Activated CD4-positive, alpha-beta T cell treated with anti-CD3 and anti-CD28 coated beads, Interleukin-2, amount 10 ng/mL, durations not matched to agents 7 days and 5 days (primary cell): ENCODE data around the gene KIF2C. TPM values are rescaled to one million over a fixed set of nuclear protein-coding genes. Genes with fewer than 3 reads are reported as not detected.
"Not testable (repeated sequence)": the region's sequence is repeated elsewhere in the genome, so short reads cannot be mapped to it uniquely, and the experiment has no call there.

Experiments used
- CTCF ChIA-PET: fragments of 350-600 bp; sonication (Branson Sonifier 250); formaldehyde crosslinking; loops from one replicate; lab custom pipeline; 2021; ENCODE audit warnings: antibody characterized with exemption; lab: Charles Lee
- POLR2A ChIA-PET: fragments of 350-600 bp; sonication (Branson Sonifier 250); formaldehyde crosslinking; loops from one replicate; lab custom pipeline; 2021; ENCODE audit warnings: antibody characterized with exemption; lab: Charles Lee
- DNase-seq: peaks from one replicate; pipeline ENCODE4 v3.0.0-alpha.2; 2020
- H3K27ac Mint-ChIP-seq: one replicate; pipeline ENCODE4 v1.8.0; 2021; ENCODE audit warnings: mild to moderate bottlenecking, moderate library complexity, mixed read lengths
- H3K27me3 Mint-ChIP-seq: one replicate; pipeline ENCODE4 v1.8.0; 2021; ENCODE audit warnings: mixed read lengths
- H3K36me3 Mint-ChIP-seq: one replicate; pipeline ENCODE4 v1.8.0; 2021; ENCODE audit warnings: low read depth, mixed read lengths
- H3K4me1 Mint-ChIP-seq: one replicate; pipeline ENCODE4 v1.8.0; 2021; ENCODE audit warnings: mixed read lengths
- H3K4me3 Mint-ChIP-seq: one replicate; pipeline ENCODE4 v1.8.0; 2021; ENCODE audit warnings: mild to moderate bottlenecking, moderate library complexity, mixed read lengths
- H3K9me3 Mint-ChIP-seq: one replicate; pipeline ENCODE4 v1.8.0; 2021; ENCODE audit warnings: mixed read lengths
- total RNA-seq, 2 experiments: library from RNA; stranded (reverse); gene quantifications; one replicate each; pipeline ENCODE4 v1.2.3, GENCODE V29; 2021

Gene KIF2C
- total RNA-seq, 2 experiments from 2014 or later, result 110 to 121 TPM

- Mint-ChIP-seq H3K4me3 (no peak overlapping the region), H3K9me3 (no peaks in the 10 kb centered on the region), H3K27me3 (no peaks in the 10 kb centered on the region), H3K4me1 (peaks cover 78% of the 10 kb centered on the region), H3K36me3 (peaks cover 50% of the 10 kb centered on the region), H3K27ac (peak overlapping the region; percentile 100)
- ChIA-PET POLR2A (interaction anchor here (0.7 to 4.4 kb wide), 2 partner anchors 8 to 89 kb away, joined by 7 to 31 read pairs; no protein-coding TSS in a partner anchor), CTCF (interaction anchor here (0.6 to 1.4 kb wide), 4 partner anchors 9 to 84 kb away, joined by 3 to 4 read pairs (median 3); partner anchors contain the start of gene PLK3)
- no peak for DNase-seq
Observed at GRCh38 chr1:44811234-44811633, 71.6 kb downstream of the KIF2C start.

GRCh38 chr1:44812822-44813543, 73.3 kb downstream of the KIF2C start:
- no peaks in the 10 kb centered on the region for H3K9me3 Mint-ChIP-seq
- ChIA-PET CTCF (interaction anchor here (0.7 to 2.2 kb wide), 7 partner anchors 12 to 709 kb away, joined by 3 to 16 read pairs (median 5); partner anchors contain the start of genes PLK3, PRDX1 and RNU5D-1), POLR2A (interaction anchor here (0.6 kb wide), 1 partner anchor 34 kb away, joined by 3 read pairs; no protein-coding TSS in a partner anchor)
- DNase-seq, result no peak
- H3K36me3 Mint-ChIP-seq, result peaks cover 36% of the 10 kb centered on the region
- H3K4me1 Mint-ChIP-seq, result peaks cover 71% of the 10 kb centered on the region
- H3K27me3 Mint-ChIP-seq, result no peaks in the 10 kb centered on the region
- peak overlapping the region; percentile 76 for H3K27ac Mint-ChIP-seq
- H3K4me3 Mint-ChIP-seq, result peak overlapping the region; percentile 85

- CTCF ChIA-PET, result interaction anchor here (0.7 to 1.1 kb wide), 3 partner anchors 16 to 242 kb away, joined by 3 read pairs; partner anchors contain the start of gene PLK3
- not testable (repeated sequence) for H3K27ac Mint-ChIP-seq
Observed at GRCh38 chr1:44815926-44816325, 76.3 kb downstream of the KIF2C start.

GRCh38 chr1:44817307-44817706, 77.7 kb downstream of the KIF2C start:
- no peak for DNase-seq
- ChIA-PET POLR2A (interaction anchor here (1.0 kb wide), 1 partner anchor 96 kb away, joined by 6 read pairs; no protein-coding TSS in a partner anchor), CTCF (interaction anchor here (0.6 to 6.3 kb wide), 6 partner anchors 9 to 118 kb away, joined by 3 to 24 read pairs (median 14); partner anchors contain the start of genes BTBD19 and PLK3)
- Mint-ChIP-seq H3K27me3 (no peaks in the 10 kb centered on the region), H3K9me3 (no peaks in the 10 kb centered on the region), H3K4me3 (no peak overlapping the region), H3K36me3 (peaks cover 13% of the 10 kb centered on the region), H3K4me1 (peaks cover 59% of the 10 kb centered on the region), H3K27ac (peak overlapping the region; percentile 36)

More at GRCh38 chr1:44815926-44816325, 76.3 kb downstream of the KIF2C start:
- H3K27me3 Mint-ChIP-seq, DNase-seq, POLR2A ChIA-PET, H3K4me3 Mint-ChIP-seq, H3K9me3 Mint-ChIP-seq: not testable (repeated sequence)
- Mint-ChIP-seq H3K4me1 (peaks cover 66% of the 10 kb centered on the region), H3K36me3 (peaks cover 20% of the 10 kb centered on the region)

Other genes with a start within 250 kb of the KIF2C start
- gene TMEM53, start 65.4 kb upstream of the KIF2C start, total RNA-seq, result 1 to 10 TPM; 3.0 to 3.5 TPM
- 10 to 100 TPM; 47.4 to 50.7 TPM for gene ARMH1, start 65.1 kb upstream of the KIF2C start, total RNA-seq
- gene RNU5D-1, start 8.7 kb upstream of the KIF2C start, total RNA-seq, result not detected
- gene RPS8, start 35.7 kb downstream of the KIF2C start, total RNA-seq, result 1,000 to 10,000 TPM; 1,879 to 1,968 TPM
- gene BEST4, start 48.3 kb downstream of the KIF2C start, total RNA-seq, result under 1 TPM; 0.42 to 0.55 TPM
- 10 to 100 TPM; 54.3 to 57.5 TPM for gene PLK3, start 60.5 kb downstream of the KIF2C start, total RNA-seq
- gene DYNLT4, start 67.5 kb downstream of the KIF2C start, total RNA-seq, result under 1 TPM; 0.47 to 0.83 TPM
- gene BTBD19, start 68.7 kb downstream of the KIF2C start, total RNA-seq, result 1 to 10 TPM; 6.0 to 7.7 TPM
- under 1 TPM; 0.92 to 0.94 TPM for gene PTCH2, start 103.4 kb downstream of the KIF2C start, total RNA-seq
- gene EIF2B3, start 246.8 kb downstream of the KIF2C start, total RNA-seq, result 10 to 100 TPM; 23.5 to 25.4 TPM